ENCODE results near the gene CCK.

DNA sequence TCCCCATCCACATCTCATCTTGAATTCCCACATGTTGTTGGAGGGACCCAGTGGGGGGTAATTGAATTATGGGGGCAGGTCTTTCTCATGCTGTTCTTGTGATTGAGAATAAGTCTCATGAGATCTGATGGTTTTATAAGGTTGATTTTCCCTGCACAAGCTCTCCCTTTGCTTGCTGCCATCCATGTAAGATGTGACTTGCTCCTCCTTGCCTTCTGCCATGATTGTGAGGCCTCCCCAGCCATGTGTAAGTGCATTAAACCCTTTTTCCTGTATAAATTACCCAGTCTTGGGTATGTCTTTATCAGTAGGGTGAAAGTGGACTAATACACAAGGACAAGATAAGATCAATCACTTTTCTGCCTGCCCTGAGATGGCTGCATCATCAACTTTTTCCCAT, 5.8 kb upstream of the CCK start:
- TF ChIP-seq POLR2A (IDR thresholded peaks at IDR 0.05) (no peak), EP300 (IDR thresholded peaks at IDR 0.05) (no peak)
- TF ChIP-seq, protein P1, sequence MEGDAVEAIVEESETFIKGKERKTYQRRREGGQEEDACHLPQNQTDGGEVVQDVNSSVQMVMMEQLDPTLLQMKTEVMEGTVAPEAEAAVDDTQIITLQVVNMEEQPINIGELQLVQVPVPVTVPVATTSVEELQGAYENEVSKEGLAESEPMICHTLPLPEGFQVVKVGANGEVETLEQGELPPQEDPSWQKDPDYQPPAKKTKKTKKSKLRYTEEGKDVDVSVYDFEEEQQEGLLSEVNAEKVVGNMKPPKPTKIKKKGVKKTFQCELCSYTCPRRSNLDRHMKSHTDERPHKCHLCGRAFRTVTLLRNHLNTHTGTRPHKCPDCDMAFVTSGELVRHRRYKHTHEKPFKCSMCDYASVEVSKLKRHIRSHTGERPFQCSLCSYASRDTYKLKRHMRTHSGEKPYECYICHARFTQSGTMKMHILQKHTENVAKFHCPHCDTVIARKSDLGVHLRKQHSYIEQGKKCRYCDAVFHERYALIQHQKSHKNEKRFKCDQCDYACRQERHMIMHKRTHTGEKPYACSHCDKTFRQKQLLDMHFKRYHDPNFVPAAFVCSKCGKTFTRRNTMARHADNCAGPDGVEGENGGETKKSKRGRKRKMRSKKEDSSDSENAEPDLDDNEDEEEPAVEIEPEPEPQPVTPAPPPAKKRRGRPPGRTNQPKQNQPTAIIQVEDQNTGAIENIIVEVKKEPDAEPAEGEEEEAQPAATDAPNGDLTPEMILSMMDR (IDR thresholded peaks at IDR 0.05) = no peak

All from gastroesophageal sphincter (tissue), 3 donors.